CD4-positive, alpha-beta T cell treated with Interferon alpha-2 for 1 hour (primary cell): ENCODE data around the gene ITGA1.
"Not testable (repeated sequence)": the region's sequence is repeated elsewhere in the genome, so short reads cannot be mapped to it uniquely, and the experiment has no call there.

ENCODE experiments used
- DNase-seq, 2 donors: peaks; one replicate each; pipeline ENCODE4 v3.0.0-alpha.2; 2020 to 2022

Gene ITGA1

GRCh38 chr5:52787600-52788504 lies at the start of gene ITGA1, which contains the start of gene PELO:
TSS of gene ITGA1 (plus strand) at chr5:52787916. CDS start at chr5:52788354, 438 bp downstream.
TSS of gene PELO (plus strand) at chr5:52787916. CDS start at chr5:52800395, 12,479 bp downstream.
- DNase-seq = peak; percentile 23 to 61

GRCh38 chr5:52738095-52738506 lies 49.6 kb upstream of the ITGA1 start:
- no peak for DNase-seq

- DNase-seq = no peak
These were observed 47.7 kb upstream of the ITGA1 start for GRCh38 chr5:52740007-52740406.

- DNase-seq = no peak
These were observed 44.7 kb upstream of the ITGA1 start for GRCh38 chr5:52743012-52743411.

- DNase-seq = no peak
These were observed 44.2 kb upstream of the ITGA1 start for GRCh38 chr5:52743529-52743928.

GRCh38 chr5:52743970-52744369 lies 43.7 kb upstream of the ITGA1 start:
- peak; percentile 1 to 49 for DNase-seq

- DNase-seq = not testable (repeated sequence)
These were observed 42.8 kb upstream of the ITGA1 start for GRCh38 chr5:52744867-52745458.

GRCh38 chr5:52746539-52746938 lies 41.2 kb upstream of the ITGA1 start:
- DNase-seq = no peak

- no peak for DNase-seq
These were observed 39.1 kb upstream of the ITGA1 start for GRCh38 chr5:52748590-52748989.

GRCh38 chr5:52749666-52750065 lies 38.0 kb upstream of the ITGA1 start:
- DNase-seq = no peak

- DNase-seq = no peak
These were observed 36.6 kb upstream of the ITGA1 start for GRCh38 chr5:52751137-52751536.

GRCh38 chr5:52754051-52754450 lies 33.7 kb upstream of the ITGA1 start:
- no peak for DNase-seq

GRCh38 chr5:52757527-52757926 lies 30.2 kb upstream of the ITGA1 start:
- no peak for DNase-seq

- no peak for DNase-seq
These were observed 29.7 kb upstream of the ITGA1 start for GRCh38 chr5:52758014-52758413.

GRCh38 chr5:52759331-52759730 lies 28.4 kb upstream of the ITGA1 start:
- DNase-seq = no peak

GRCh38 chr5:52760695-52761366 lies 26.9 kb upstream of the ITGA1 start:
- DNase-seq = no peak

GRCh38 chr5:52767217-52767743 lies 20.4 kb upstream of the ITGA1 start:
- no peak for DNase-seq

GRCh38 chr5:52767766-52768480 lies 19.8 kb upstream of the ITGA1 start:
- DNase-seq = no peak

- DNase-seq = no peak
These were observed 18.7 kb upstream of the ITGA1 start for GRCh38 chr5:52769061-52769460.

GRCh38 chr5:52770287-52770939 lies 17.3 kb upstream of the ITGA1 start:
- no peak for DNase-seq

- DNase-seq = peak in 1 of 2 donors; percentile 55
These were observed 16.2 kb upstream of the ITGA1 start for GRCh38 chr5:52771343-52772039.
